Effector memory CD8-positive, alpha-beta T cell (primary cell): ENCODE data around the gene GPR158.

Source experiments
- ATAC-seq: fragments of 150-1000 bp; cut with Tn5 transposase; replicated peaks from 2 replicates; pipeline ENCODE4 v1.10.0; 2021; ENCODE audit warnings: mild to moderate bottlenecking, moderate library complexity
- DNase-seq, 3 experiments: peaks; one replicate each; pipeline ENCODE4 v3.0.0; 2021
- H3K27ac Mint-ChIP-seq, 2 donors: one replicate each; pipeline ENCODE4 v1.8.0; 2022; ENCODE audit warnings: mild to moderate bottlenecking in 2 of 2, mixed read lengths in 2 of 2, moderate library complexity in 2 of 2
- H3K27me3 Mint-ChIP-seq, 2 donors: one replicate each; pipeline ENCODE4 v1.8.0; 2022; ENCODE audit warnings: mixed read lengths in 2 of 2
- H3K36me3 Mint-ChIP-seq: one replicate; pipeline ENCODE4 v1.8.0; 2022; ENCODE audit warnings: mild to moderate bottlenecking, moderate library complexity, mixed read lengths; ENCODE audit not compliant: insufficient read depth
- H3K4me1 Mint-ChIP-seq, 2 donors: one replicate each; pipeline ENCODE4 v1.8.0; 2022; ENCODE audit warnings: low read depth in 2 of 2, mixed read lengths in 2 of 2
- H3K4me3 Mint-ChIP-seq, 2 donors: one replicate each; pipeline ENCODE4 v1.8.0; 2022; ENCODE audit warnings: mild to moderate bottlenecking in 2 of 2, mixed read lengths in 2 of 2, moderate library complexity in 2 of 2
- H3K9me3 Mint-ChIP-seq, 2 donors: one replicate each; pipeline ENCODE4 v1.8.0; 2022; ENCODE audit warnings: mixed read lengths in 2 of 2

The GPR158 gene

GRCh38 chr10:25522946-25523608, 348.3 kb downstream of the GPR158 start:
- no peak overlapping the region for H3K4me3 Mint-ChIP-seq
- no peaks in the 10 kb centered on the region for H3K36me3 Mint-ChIP-seq
- peaks cover 6 to 19% of the 10 kb centered on the region in 2 donors for H3K9me3 Mint-ChIP-seq
- H3K4me1 Mint-ChIP-seq, result no peaks in the 10 kb centered on the region
- no peak for ATAC-seq
- DNase-seq, result no peak
- H3K27ac Mint-ChIP-seq, result no peak overlapping the region
- H3K27me3 Mint-ChIP-seq, result no peaks in the 10 kb centered on the region

GRCh38 chr10:25530306-25530705, 355.5 kb downstream of the GPR158 start:
- Mint-ChIP-seq H3K27ac (no peak overlapping the region), H3K4me3 (no peak overlapping the region), H3K4me1 (no peaks in the 10 kb centered on the region), H3K9me3 (peaks cover 4 to 8% of the 10 kb centered on the region in 2 donors), H3K27me3 (no peaks in the 10 kb centered on the region), H3K36me3 (no peaks in the 10 kb centered on the region)
- DNase-seq, result no peak
- no peak for ATAC-seq

GRCh38 chr10:25531457-25532061, 356.8 kb downstream of the GPR158 start:
- H3K27ac Mint-ChIP-seq, result no peak overlapping the region
- H3K4me1 Mint-ChIP-seq, result no peaks in the 10 kb centered on the region
- no peak overlapping the region for H3K4me3 Mint-ChIP-seq
- DNase-seq, result no peak
- H3K9me3 Mint-ChIP-seq, result peaks cover 0 to 4% of the 10 kb centered on the region in 2 donors
- no peaks in the 10 kb centered on the region for H3K36me3 Mint-ChIP-seq
- ATAC-seq, result no peak
- H3K27me3 Mint-ChIP-seq, result no peaks in the 10 kb centered on the region

GRCh38 chr10:25532213-25532612, 357.4 kb downstream of the GPR158 start:
- no peak overlapping the region for H3K4me3 Mint-ChIP-seq
- ATAC-seq, result no peak
- H3K9me3 Mint-ChIP-seq, result peaks cover 0 to 2% of the 10 kb centered on the region in 2 donors
- no peak for DNase-seq
- H3K27me3 Mint-ChIP-seq, result no peaks in the 10 kb centered on the region
- H3K4me1 Mint-ChIP-seq, result no peaks in the 10 kb centered on the region
- no peaks in the 10 kb centered on the region for H3K36me3 Mint-ChIP-seq
- no peak overlapping the region for H3K27ac Mint-ChIP-seq

GRCh38 chr10:25536027-25536426, 361.2 kb downstream of the GPR158 start:
- Mint-ChIP-seq H3K4me1 (no peaks in the 10 kb centered on the region), H3K4me3 (no peak overlapping the region), H3K36me3 (no peaks in the 10 kb centered on the region), H3K9me3 (peaks cover 0 to 2% of the 10 kb centered on the region in 2 donors), H3K27ac (no peak overlapping the region), H3K27me3 (no peaks in the 10 kb centered on the region)
- ATAC-seq (no peak), DNase-seq (no peak)

GRCh38 chr10:25547382-25547781, 372.6 kb downstream of the GPR158 start:
- no peak for ATAC-seq
- no peak for DNase-seq
- peaks cover 8 to 13% of the 10 kb centered on the region in 2 donors for H3K9me3 Mint-ChIP-seq
- no peaks in the 10 kb centered on the region for H3K36me3 Mint-ChIP-seq
- H3K4me3 Mint-ChIP-seq, result no peak overlapping the region
- H3K4me1 Mint-ChIP-seq, result no peaks in the 10 kb centered on the region
- no peak overlapping the region for H3K27ac Mint-ChIP-seq
- H3K27me3 Mint-ChIP-seq, result no peaks in the 10 kb centered on the region

GRCh38 chr10:25552283-25552919, 377.6 kb downstream of the GPR158 start:
- H3K27me3 Mint-ChIP-seq, result no peaks in the 10 kb centered on the region
- H3K4me1 Mint-ChIP-seq, result no peaks in the 10 kb centered on the region
- peaks cover 4 to 5% of the 10 kb centered on the region in 2 donors for H3K9me3 Mint-ChIP-seq
- no peak overlapping the region for H3K27ac Mint-ChIP-seq
- H3K36me3 Mint-ChIP-seq, result no peaks in the 10 kb centered on the region
- DNase-seq (no peak), ATAC-seq (no peak)
- H3K4me3 Mint-ChIP-seq, result no peak overlapping the region

- Mint-ChIP-seq H3K9me3 (no peaks in the 10 kb centered on the region), H3K27me3 (no peaks in the 10 kb centered on the region), H3K36me3 (no peaks in the 10 kb centered on the region), H3K27ac (no peak overlapping the region), H3K4me3 (no peak overlapping the region), H3K4me1 (no peaks in the 10 kb centered on the region)
- ATAC-seq (no peak), DNase-seq (no peak)
Measured at GRCh38 chr10:25555865-25556264, 381.1 kb downstream of the GPR158 start.

GRCh38 chr10:25556457-25556856, 381.7 kb downstream of the GPR158 start:
- DNase-seq (no peak), ATAC-seq (no peak)
- no peak overlapping the region for H3K4me3 Mint-ChIP-seq
- H3K4me1 Mint-ChIP-seq, result no peaks in the 10 kb centered on the region
- no peaks in the 10 kb centered on the region for H3K36me3 Mint-ChIP-seq
- H3K27me3 Mint-ChIP-seq, result no peaks in the 10 kb centered on the region
- no peak overlapping the region for H3K27ac Mint-ChIP-seq
- no peaks in the 10 kb centered on the region for H3K9me3 Mint-ChIP-seq

- no peak overlapping the region for H3K27ac Mint-ChIP-seq
- H3K36me3 Mint-ChIP-seq, result no peaks in the 10 kb centered on the region
- H3K4me1 Mint-ChIP-seq, result no peaks in the 10 kb centered on the region
- no peaks in the 10 kb centered on the region for H3K9me3 Mint-ChIP-seq
- no peak for DNase-seq
- H3K27me3 Mint-ChIP-seq, result no peaks in the 10 kb centered on the region
- no peak for ATAC-seq
- H3K4me3 Mint-ChIP-seq, result no peak overlapping the region
Measured at GRCh38 chr10:25557136-25557535, 382.3 kb downstream of the GPR158 start.

GRCh38 chr10:25561758-25562157, 387.0 kb downstream of the GPR158 start:
- H3K4me3 Mint-ChIP-seq, result no peak overlapping the region

GRCh38 chr10:25562547-25562946, 387.7 kb downstream of the GPR158 start:
- ATAC-seq, result no peak
- Mint-ChIP-seq H3K4me3 (no peak overlapping the region), H3K27me3 (no peaks in the 10 kb centered on the region)

More at GRCh38 chr10:25561758-25562157, 387.0 kb downstream of the GPR158 start:
- peaks cover 0 to 8% of the 10 kb centered on the region in 2 donors for H3K9me3 Mint-ChIP-seq
- DNase-seq (no peak), ATAC-seq (no peak)
- no peaks in the 10 kb centered on the region for H3K36me3 Mint-ChIP-seq
- H3K27me3 Mint-ChIP-seq, result no peaks in the 10 kb centered on the region
- H3K27ac Mint-ChIP-seq, result no peak overlapping the region
- no peaks in the 10 kb centered on the region for H3K4me1 Mint-ChIP-seq

GRCh38 chr10:25564351-25564750, 389.6 kb downstream of the GPR158 start:
- Mint-ChIP-seq H3K27ac (no peak overlapping the region), H3K4me1 (no peaks in the 10 kb centered on the region), H3K9me3 (peaks cover 0 to 17% of the 10 kb centered on the region in 2 donors), H3K4me3 (no peak overlapping the region), H3K27me3 (no peaks in the 10 kb centered on the region), H3K36me3 (no peaks in the 10 kb centered on the region)
- DNase-seq, result no peak
- ATAC-seq, result no peak

More at GRCh38 chr10:25562547-25562946, 387.7 kb downstream of the GPR158 start:
- Mint-ChIP-seq H3K36me3 (no peaks in the 10 kb centered on the region), H3K9me3 (peaks cover 0 to 11% of the 10 kb centered on the region in 2 donors), H3K27ac (no peak overlapping the region), H3K4me1 (no peaks in the 10 kb centered on the region)
- DNase-seq, result no peak

GRCh38 chr10:25565570-25565969, 390.8 kb downstream of the GPR158 start:
- DNase-seq (no peak), ATAC-seq (no peak)
- Mint-ChIP-seq H3K4me1 (no peaks in the 10 kb centered on the region), H3K36me3 (no peaks in the 10 kb centered on the region), H3K4me3 (no peak overlapping the region), H3K9me3 (peaks cover 0 to 17% of the 10 kb centered on the region in 2 donors), H3K27ac (no peak overlapping the region), H3K27me3 (no peaks in the 10 kb centered on the region)
